KOPT-K1 (cell line): Measurements from ENCODE around the gene MS4A1.

Source experiments
- H3K27ac ChIP-seq: fragments of 200-600 bp; sonication (generic); 2 replicates; pipeline ENCODE4 v1.5.1; 2016; ENCODE audit warnings: antibody characterized with exemption, mild to moderate bottlenecking, low read depth, low read length; ENCODE audit not compliant: poor library complexity, severe bottlenecking
- H3K36me3 ChIP-seq: fragments of 200-600 bp; sonication (generic); 2 replicates; pipeline ENCODE4 v1.5.1; 2017; ENCODE audit warnings: antibody characterized with exemption, mild to moderate bottlenecking, low read length, moderate library complexity; ENCODE audit not compliant: insufficient read depth
- H3K9me3 ChIP-seq: fragments of 200-600 bp; sonication (generic); 2 replicates; pipeline ENCODE4 v1.5.1; 2017; ENCODE audit warnings: antibody characterized with exemption, low read length, mild to moderate bottlenecking; ENCODE audit not compliant: insufficient read depth, poor library complexity, severe bottlenecking

MS4A1 gene

GRCh38 chr11:60515144-60515855, 59.7 kb downstream of the MS4A1 start, which contains the start of gene MS4A13:
Gene MS4A13 (plus strand): TSS chr11:60515392. CDS start chr11:60518084, 2,692 bp downstream.
- H3K36me3 ChIP-seq = no peaks in the 10 kb centered on the region
- H3K27ac ChIP-seq = no peak within 1 kb of the TSS
- H3K9me3 ChIP-seq = no peaks in the 10 kb centered on the region
